ENCODE data around the gene TF.

DNA sequence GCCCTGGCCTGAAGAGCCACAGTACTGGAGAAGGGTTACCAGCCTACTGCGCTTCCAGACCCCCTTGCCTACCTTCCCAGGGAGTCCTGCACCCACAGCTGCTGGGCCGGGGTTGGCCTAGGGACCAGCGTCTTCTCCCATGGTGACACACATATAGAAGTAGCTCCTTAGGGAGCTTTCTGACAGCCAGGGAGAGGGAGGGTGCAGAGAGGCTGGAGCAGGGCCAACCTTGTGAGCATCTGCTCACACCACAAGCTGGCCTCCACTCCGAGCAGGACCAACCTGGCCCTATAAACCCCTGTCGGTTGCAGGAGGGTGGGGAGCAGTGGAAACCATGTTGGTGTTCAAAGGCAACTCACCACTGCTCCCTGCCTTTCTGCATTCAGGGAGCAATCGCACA lies 94.6 kb downstream of the TF start:
- TF ChIP-seq, protein P1, sequence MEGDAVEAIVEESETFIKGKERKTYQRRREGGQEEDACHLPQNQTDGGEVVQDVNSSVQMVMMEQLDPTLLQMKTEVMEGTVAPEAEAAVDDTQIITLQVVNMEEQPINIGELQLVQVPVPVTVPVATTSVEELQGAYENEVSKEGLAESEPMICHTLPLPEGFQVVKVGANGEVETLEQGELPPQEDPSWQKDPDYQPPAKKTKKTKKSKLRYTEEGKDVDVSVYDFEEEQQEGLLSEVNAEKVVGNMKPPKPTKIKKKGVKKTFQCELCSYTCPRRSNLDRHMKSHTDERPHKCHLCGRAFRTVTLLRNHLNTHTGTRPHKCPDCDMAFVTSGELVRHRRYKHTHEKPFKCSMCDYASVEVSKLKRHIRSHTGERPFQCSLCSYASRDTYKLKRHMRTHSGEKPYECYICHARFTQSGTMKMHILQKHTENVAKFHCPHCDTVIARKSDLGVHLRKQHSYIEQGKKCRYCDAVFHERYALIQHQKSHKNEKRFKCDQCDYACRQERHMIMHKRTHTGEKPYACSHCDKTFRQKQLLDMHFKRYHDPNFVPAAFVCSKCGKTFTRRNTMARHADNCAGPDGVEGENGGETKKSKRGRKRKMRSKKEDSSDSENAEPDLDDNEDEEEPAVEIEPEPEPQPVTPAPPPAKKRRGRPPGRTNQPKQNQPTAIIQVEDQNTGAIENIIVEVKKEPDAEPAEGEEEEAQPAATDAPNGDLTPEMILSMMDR (IDR thresholded peaks at IDR 0.05; ENCODE audit: insufficient read depth, low read depth, low read length) = no peak
- TF ChIP-seq EZH2 (IDR thresholded peaks at IDR 0.05; ENCODE audit: insufficient read depth, low read length) = no peak

All from astrocyte (in vitro differentiated cells and primary cell).